Sigmoid colon (tissue), 4 donors: ENCODE results near the gene TRAF3.

Experiments
- EP300 ChIP-seq, 4 donors: sonication (generic); formaldehyde crosslinking; IDR thresholded peaks; one replicate each; pipeline ENCODE4 v1.6.1; 2017; ENCODE audit warnings: antibody characterized with exemption in 4 of 4
- POLR2A ChIP-seq, 2 donors: fragments of 450-650 bp; IDR thresholded peaks; one replicate each; pipeline ENCODE4 v1.6.1; 2016; ENCODE audit warnings: antibody characterized with exemption in 2 of 2, mild to moderate bottlenecking in 2 of 2, moderate library complexity in 2 of 2
- POLR2AphosphoS5 ChIP-seq, 4 donors: sonication (generic); formaldehyde crosslinking; IDR thresholded peaks; one replicate each; pipeline ENCODE4 v1.6.1; 2017; ENCODE audit warnings: antibody characterized with exemption in 4 of 4
- TF ChIP-seq, protein P1 (sequence below), 4 experiments: fragments of 450-650 bp in 3 of 4; fragments of 200-600 bp in 1 of 4; IDR thresholded peaks; one replicate each; pipeline ENCODE4 v1.5.1; 2016 to 2019; ENCODE audit warnings: antibody characterized with exemption in 4 of 4, mild to moderate bottlenecking in 3 of 4, moderate library complexity in 2 of 4

DNA sequence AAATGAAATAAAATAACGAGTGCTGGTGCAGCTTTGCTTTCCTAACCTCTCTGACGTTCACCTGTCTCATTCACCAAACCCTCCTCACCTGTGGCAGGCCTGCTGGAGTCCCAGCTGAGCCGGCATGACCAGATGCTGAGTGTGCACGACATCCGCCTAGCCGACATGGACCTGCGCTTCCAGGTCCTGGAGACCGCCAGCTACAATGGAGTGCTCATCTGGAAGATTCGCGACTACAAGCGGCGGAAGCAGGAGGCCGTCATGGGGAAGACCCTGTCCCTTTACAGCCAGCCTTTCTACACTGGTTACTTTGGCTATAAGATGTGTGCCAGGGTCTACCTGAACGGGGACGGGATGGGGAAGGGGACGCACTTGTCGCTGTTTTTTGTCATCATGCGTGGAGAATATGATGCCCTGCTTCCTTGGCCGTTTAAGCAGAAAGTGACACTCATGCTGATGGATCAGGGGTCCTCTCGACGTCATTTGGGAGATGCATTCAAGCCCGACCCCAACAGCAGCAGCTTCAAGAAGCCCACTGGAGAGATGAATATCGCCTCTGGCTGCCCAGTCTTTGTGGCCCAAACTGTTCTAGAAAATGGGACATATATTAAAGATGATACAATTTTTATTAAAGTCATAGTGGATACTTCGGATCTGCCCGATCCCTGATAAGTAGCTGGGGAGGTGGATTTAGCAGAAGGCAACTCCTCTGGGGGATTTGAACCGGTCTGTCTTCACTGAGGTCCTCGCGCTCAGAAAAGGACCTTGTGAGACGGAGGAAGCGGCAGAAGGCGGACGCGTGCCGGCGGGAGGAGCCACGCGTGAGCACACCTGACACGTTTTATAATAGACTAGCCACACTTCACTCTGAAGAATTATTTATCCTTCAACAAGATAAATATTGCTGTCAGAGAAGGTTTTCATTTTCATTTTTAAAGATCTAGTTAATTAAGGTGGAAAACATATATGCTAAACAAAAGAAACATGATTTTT is 128.2 kb downstream of the TRAF3 start:
- TF ChIP-seq, protein P1, sequence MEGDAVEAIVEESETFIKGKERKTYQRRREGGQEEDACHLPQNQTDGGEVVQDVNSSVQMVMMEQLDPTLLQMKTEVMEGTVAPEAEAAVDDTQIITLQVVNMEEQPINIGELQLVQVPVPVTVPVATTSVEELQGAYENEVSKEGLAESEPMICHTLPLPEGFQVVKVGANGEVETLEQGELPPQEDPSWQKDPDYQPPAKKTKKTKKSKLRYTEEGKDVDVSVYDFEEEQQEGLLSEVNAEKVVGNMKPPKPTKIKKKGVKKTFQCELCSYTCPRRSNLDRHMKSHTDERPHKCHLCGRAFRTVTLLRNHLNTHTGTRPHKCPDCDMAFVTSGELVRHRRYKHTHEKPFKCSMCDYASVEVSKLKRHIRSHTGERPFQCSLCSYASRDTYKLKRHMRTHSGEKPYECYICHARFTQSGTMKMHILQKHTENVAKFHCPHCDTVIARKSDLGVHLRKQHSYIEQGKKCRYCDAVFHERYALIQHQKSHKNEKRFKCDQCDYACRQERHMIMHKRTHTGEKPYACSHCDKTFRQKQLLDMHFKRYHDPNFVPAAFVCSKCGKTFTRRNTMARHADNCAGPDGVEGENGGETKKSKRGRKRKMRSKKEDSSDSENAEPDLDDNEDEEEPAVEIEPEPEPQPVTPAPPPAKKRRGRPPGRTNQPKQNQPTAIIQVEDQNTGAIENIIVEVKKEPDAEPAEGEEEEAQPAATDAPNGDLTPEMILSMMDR (IDR thresholded peaks at IDR 0.05): no peak
- TF ChIP-seq POLR2A (IDR thresholded peaks at IDR 0.05): no peak
- TF ChIP-seq EP300 (IDR thresholded peaks at IDR 0.05): no peak
- TF ChIP-seq POLR2AphosphoS5 (IDR thresholded peaks at IDR 0.05): no peak
